OCI-LY7 (cell line): ENCODE measurements around the gene CTNNBL1. TPM values are rescaled to one million over a fixed set of nuclear protein-coding genes. Genes with fewer than 3 reads are reported as not detected.

Source experiments
- BruUV-seq: library from RNA; stranded (reverse); fragments of 400-500 nt; replicated peaks from 2 replicates; lab custom pipeline; 2021; lab: Mats Ljungman, UMichigan
- CTCF ChIA-PET: fragments of 300-600 bp; sonication (Branson Sonifier 250); formaldehyde crosslinking; loops from one replicate; lab custom pipeline; 2022; ENCODE audit warnings: antibody characterized with exemption; ENCODE audit not compliant: unreplicated experiment; lab: Charles Lee
- POLR2A ChIA-PET: fragments of 300-600 bp; sonication (Branson Sonifier 250); formaldehyde crosslinking; loops from one replicate; lab custom pipeline; 2022; ENCODE audit warnings: antibody characterized with exemption; lab: Charles Lee
- DNase-seq: peaks from one replicate; pipeline ENCODE4 v3.0.0-alpha.2; 2015; ENCODE audit warnings: low spot score
- H2AFZ ChIP-seq: fragments of 200-600 bp; sonication (generic), shearing (Covaris generic); 2 replicates; pipeline ENCODE4 v1.6.1; 2014; ENCODE audit warnings: mild to moderate bottlenecking, antibody characterized with exemption, low read length, moderate library complexity
- H3K27ac ChIP-seq: fragments of 200-600 bp; sonication (generic); 2 replicates; pipeline ENCODE4 v1.5.1; 2014; ENCODE audit warnings: mixed run types, low read depth, mild to moderate bottlenecking, moderate library complexity, low read length, inconsistent platforms; ENCODE audit not compliant: poor library complexity, severe bottlenecking
- H3K36me3 ChIP-seq: fragments of 200-600 bp; sonication (generic); 2 replicates; pipeline ENCODE4 v1.6.1; 2014; ENCODE audit warnings: mild to moderate bottlenecking, antibody characterized with exemption, low read length, moderate library complexity, mixed read lengths; ENCODE audit not compliant: insufficient read depth
- H3K4me1 ChIP-seq: fragments of 200-600 bp; sonication (generic); 2 replicates; pipeline ENCODE4 v1.5.1; 2014; ENCODE audit warnings: mild to moderate bottlenecking, low read length; ENCODE audit not compliant: insufficient read depth, poor library complexity, severe bottlenecking
- H3K4me2 ChIP-seq: fragments of 200-600 bp; sonication (generic); 2 replicates; pipeline ENCODE4 v1.6.1; 2014; ENCODE audit warnings: mild to moderate bottlenecking, low read length
- H3K4me3 ChIP-seq: fragments of 200-600 bp; sonication (generic); 2 replicates; pipeline ENCODE4 v1.5.1; 2014; ENCODE audit warnings: mild to moderate bottlenecking, low read depth, low read length; ENCODE audit not compliant: poor library complexity, severe bottlenecking
- H3K79me2 ChIP-seq: fragments of 200-600 bp; sonication (generic); 2 replicates; pipeline ENCODE4 v1.6.1; 2016; ENCODE audit warnings: low read depth, mild to moderate bottlenecking, low read length, moderate library complexity, mixed read lengths; ENCODE audit not compliant: insufficient read depth
- H3K9me2 ChIP-seq: fragments of 200-600 bp; sonication (generic); 2 replicates; pipeline ENCODE4 v1.6.1; 2016; ENCODE audit warnings: mild to moderate bottlenecking, low read length, mixed read lengths; ENCODE audit not compliant: insufficient read depth
- H3K9me3 ChIP-seq: fragments of 200-600 bp; sonication (generic); 2 replicates; pipeline ENCODE4 v1.6.1; 2014; ENCODE audit warnings: mild to moderate bottlenecking, mixed run types, low read length, mixed read lengths
- H4K20me1 ChIP-seq: fragments of 200-600 bp; sonication (generic); 2 replicates; pipeline ENCODE4 v1.6.1; 2014; ENCODE audit warnings: mild to moderate bottlenecking, antibody characterized with exemption, low read length, moderate library complexity, mixed read lengths; ENCODE audit not compliant: insufficient read depth
- EZH2phosphoT487 ChIP-seq: fragments of 200-600 bp; sonication (generic); IDR thresholded peaks from 2 replicates; pipeline ENCODE4 v1.6.1; 2018; ENCODE audit warnings: low read depth, borderline replicate concordance, mild to moderate bottlenecking, mixed run types, antibody characterized with exemption, low read length, moderate library complexity, mixed read lengths
- intact Hi-C: fragments of 100-400 bp; cut with micrococcal nuclease; formaldehyde crosslinking; loops from one replicate; pipeline ENCODE4 v1.10.0; 2022; ENCODE audit not compliant: unreplicated experiment
- total RNA-seq, 2 experiments: library from RNA; depleted of rRNA in 1 of 2; stranded (reverse); fragments of >200 nt in 1 of 2; shearing (Covaris generic) in 1 of 2; gene quantifications; 2 replicates each; pipeline ENCODE4 v1.2.3, GENCODE V29; 2014 to 2022
- TF ChIP-seq, protein P1 (sequence below): fragments of 200-600 bp; sonication (generic); conservative IDR thresholded peaks from 2 replicates; pipeline ENCODE4 v1.5.1; 2014; ENCODE audit warnings: mild to moderate bottlenecking, antibody characterized with exemption, low read length, moderate library complexity, mixed read lengths

The CTNNBL1 gene
- total RNA-seq, 2 experiments from 2014 or later, result 38.0 to 90.0 TPM

- TF ChIP-seq EZH2phosphoT487, result no peak
- TF ChIP-seq, protein P1, sequence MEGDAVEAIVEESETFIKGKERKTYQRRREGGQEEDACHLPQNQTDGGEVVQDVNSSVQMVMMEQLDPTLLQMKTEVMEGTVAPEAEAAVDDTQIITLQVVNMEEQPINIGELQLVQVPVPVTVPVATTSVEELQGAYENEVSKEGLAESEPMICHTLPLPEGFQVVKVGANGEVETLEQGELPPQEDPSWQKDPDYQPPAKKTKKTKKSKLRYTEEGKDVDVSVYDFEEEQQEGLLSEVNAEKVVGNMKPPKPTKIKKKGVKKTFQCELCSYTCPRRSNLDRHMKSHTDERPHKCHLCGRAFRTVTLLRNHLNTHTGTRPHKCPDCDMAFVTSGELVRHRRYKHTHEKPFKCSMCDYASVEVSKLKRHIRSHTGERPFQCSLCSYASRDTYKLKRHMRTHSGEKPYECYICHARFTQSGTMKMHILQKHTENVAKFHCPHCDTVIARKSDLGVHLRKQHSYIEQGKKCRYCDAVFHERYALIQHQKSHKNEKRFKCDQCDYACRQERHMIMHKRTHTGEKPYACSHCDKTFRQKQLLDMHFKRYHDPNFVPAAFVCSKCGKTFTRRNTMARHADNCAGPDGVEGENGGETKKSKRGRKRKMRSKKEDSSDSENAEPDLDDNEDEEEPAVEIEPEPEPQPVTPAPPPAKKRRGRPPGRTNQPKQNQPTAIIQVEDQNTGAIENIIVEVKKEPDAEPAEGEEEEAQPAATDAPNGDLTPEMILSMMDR, result peak; percentile 44; the same call in 1 of the 2 replicates
- intact Hi-C loops, result no loop called here
- no peak for DNase-seq
- Histone ChIP-seq H3K36me3 (no peaks in the 10 kb centered on the region; the same call in 1 of the 2 replicates), H3K79me2 (no peaks in the 10 kb centered on the region), H3K9me2 (no peaks in the 10 kb centered on the region), H2AFZ (no peak overlapping the region), H4K20me1 (no peaks in the 10 kb centered on the region), H3K4me3 (no peak overlapping the region), H3K27ac (no peak overlapping the region), H3K4me2 (no peak overlapping the region), H3K4me1 (no peaks in the 10 kb centered on the region), H3K9me3 (no peaks in the 10 kb centered on the region)
- no TSS peak for BruUV-seq
- ChIA-PET POLR2A (no interaction called here), CTCF (no interaction called here)
Observed at GRCh38 chr20:37758332-37758731, 64.5 kb downstream of the CTNNBL1 start.

GRCh38 chr20:37759052-37759553, 65.3 kb downstream of the CTNNBL1 start:
- intact Hi-C loops, result no loop called here
- DNase-seq, result no peak
- Histone ChIP-seq H3K36me3 (no peaks in the 10 kb centered on the region; the same call in 1 of the 2 replicates), H3K4me3 (no peak overlapping the region), H3K4me2 (no peak overlapping the region), H3K27ac (no peak overlapping the region), H3K79me2 (no peaks in the 10 kb centered on the region), H2AFZ (no peak overlapping the region), H3K9me2 (no peaks in the 10 kb centered on the region), H3K4me1 (no peaks in the 10 kb centered on the region), H3K9me3 (no peaks in the 10 kb centered on the region), H4K20me1 (no peaks in the 10 kb centered on the region)
- ChIA-PET CTCF (no interaction called here), POLR2A (no interaction called here)
- BruUV-seq, result no TSS peak
- TF ChIP-seq, protein P1, result no peak
- no peak for TF ChIP-seq EZH2phosphoT487

GRCh38 chr20:37759761-37760209, 66.0 kb downstream of the CTNNBL1 start:
- TF ChIP-seq EZH2phosphoT487, result no peak
- Histone ChIP-seq H3K9me2 (no peaks in the 10 kb centered on the region), H3K4me3 (no peak overlapping the region), H3K27ac (no peak overlapping the region), H3K79me2 (no peaks in the 10 kb centered on the region), H3K36me3 (no peaks in the 10 kb centered on the region; the same call in 1 of the 2 replicates), H3K9me3 (no peaks in the 10 kb centered on the region), H4K20me1 (no peaks in the 10 kb centered on the region), H2AFZ (no peak overlapping the region), H3K4me1 (no peaks in the 10 kb centered on the region), H3K4me2 (no peak overlapping the region)
- no peak for DNase-seq
- intact Hi-C loops, result no loop called here
- no TSS peak for BruUV-seq
- ChIA-PET CTCF (no interaction called here), POLR2A (no interaction called here)
